ENCODE data around the gene ELOVL7. TPM values are rescaled to one million over a fixed set of nuclear protein-coding genes. Genes with fewer than 3 reads are reported as not detected.

Gene ELOVL7
- total and polyA plus RNA-seq, 4 donors, result 2.9 to 5.9 (median 4.3) TPM

GRCh38 chr5:60710362-60710761, 133.7 kb downstream of the ELOVL7 start:
- no peaks in the 10 kb centered on the region for H3K36me3 ChIP-seq (ENCODE audit: control insufficient read depth in 4 of 4, insufficient read depth in 4 of 4, low read length in 4 of 4)
- H3K4me1 ChIP-seq (ENCODE audit: control insufficient read depth in 5 of 5, insufficient read depth in 5 of 5, low read length in 5 of 5), result no peaks in the 10 kb centered on the region
- 58 to 72% methylated on average over 3 of the region's 3 CpGs for WGBS, 2 donors
- no peak for DNase-seq
- no peaks in the 10 kb centered on the region for H3K9me3 ChIP-seq (ENCODE audit: control insufficient read depth in 4 of 4, insufficient read depth in 3 of 4, low read length in 3 of 4)
- ATAC-seq (ENCODE audit: insufficient read depth, low FRiP score), result no peak
- H3K27me3 ChIP-seq (ENCODE audit: control insufficient read depth in 3 of 3, insufficient read depth in 3 of 3, low read length in 2 of 3), result no peaks in the 10 kb centered on the region
- H3K9ac ChIP-seq (ENCODE audit: insufficient read depth in 1 of 2, low read length in 2 of 2), result no peak overlapping the region
- no peak overlapping the region for H3K27ac ChIP-seq (ENCODE audit: low read depth in 1 of 2, low read length in 1 of 2)
- H3K4me3 ChIP-seq, result no peak overlapping the region
- TF ChIP-seq, protein P1, sequence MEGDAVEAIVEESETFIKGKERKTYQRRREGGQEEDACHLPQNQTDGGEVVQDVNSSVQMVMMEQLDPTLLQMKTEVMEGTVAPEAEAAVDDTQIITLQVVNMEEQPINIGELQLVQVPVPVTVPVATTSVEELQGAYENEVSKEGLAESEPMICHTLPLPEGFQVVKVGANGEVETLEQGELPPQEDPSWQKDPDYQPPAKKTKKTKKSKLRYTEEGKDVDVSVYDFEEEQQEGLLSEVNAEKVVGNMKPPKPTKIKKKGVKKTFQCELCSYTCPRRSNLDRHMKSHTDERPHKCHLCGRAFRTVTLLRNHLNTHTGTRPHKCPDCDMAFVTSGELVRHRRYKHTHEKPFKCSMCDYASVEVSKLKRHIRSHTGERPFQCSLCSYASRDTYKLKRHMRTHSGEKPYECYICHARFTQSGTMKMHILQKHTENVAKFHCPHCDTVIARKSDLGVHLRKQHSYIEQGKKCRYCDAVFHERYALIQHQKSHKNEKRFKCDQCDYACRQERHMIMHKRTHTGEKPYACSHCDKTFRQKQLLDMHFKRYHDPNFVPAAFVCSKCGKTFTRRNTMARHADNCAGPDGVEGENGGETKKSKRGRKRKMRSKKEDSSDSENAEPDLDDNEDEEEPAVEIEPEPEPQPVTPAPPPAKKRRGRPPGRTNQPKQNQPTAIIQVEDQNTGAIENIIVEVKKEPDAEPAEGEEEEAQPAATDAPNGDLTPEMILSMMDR (IDR thresholded peaks at IDR 0.05; ENCODE audit: control extremely low read depth, extremely low read depth), result no peak

DNA sequence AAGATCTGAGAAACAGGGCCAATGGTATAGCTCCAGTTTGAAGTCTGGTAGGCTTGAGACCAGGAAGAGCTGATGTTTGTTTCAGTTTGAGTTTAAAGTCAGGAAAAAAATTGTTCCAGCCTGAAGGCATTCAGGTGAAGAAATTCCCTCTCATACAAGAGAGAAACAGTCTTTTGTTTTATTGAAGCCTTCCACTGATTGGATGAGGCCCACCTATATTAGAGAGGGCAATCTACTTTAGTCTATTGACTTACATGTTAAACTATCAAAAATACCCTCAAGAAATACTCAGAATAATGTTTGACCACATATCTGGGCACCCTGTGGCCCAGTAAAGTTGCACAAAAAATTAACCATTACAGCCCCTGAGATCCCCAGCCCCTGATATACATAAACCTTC, 138.9 kb downstream of the ELOVL7 start:
- TF ChIP-seq, protein P1 (IDR thresholded peaks at IDR 0.05; ENCODE audit: control extremely low read depth, extremely low read depth), result no peak
- peaks cover 0 to 12% (median 0%) of the 10 kb centered on the region in 5 donors for H3K4me1 ChIP-seq (ENCODE audit: control insufficient read depth in 5 of 5, insufficient read depth in 5 of 5, low read length in 5 of 5)
- H3K27ac ChIP-seq (ENCODE audit: low read depth in 1 of 2, low read length in 1 of 2), result no peak overlapping the region
- H3K4me3 ChIP-seq, result no peak overlapping the region
- no peaks in the 10 kb centered on the region for H3K36me3 ChIP-seq (ENCODE audit: control insufficient read depth in 4 of 4, insufficient read depth in 4 of 4, low read length in 4 of 4)
- DNase-seq (no peak), ATAC-seq (ENCODE audit: insufficient read depth, low FRiP score) (no peak)
- no peaks in the 10 kb centered on the region for H3K9me3 ChIP-seq (ENCODE audit: control insufficient read depth in 4 of 4, insufficient read depth in 3 of 4, low read length in 3 of 4)
- no peaks in the 10 kb centered on the region for H3K27me3 ChIP-seq (ENCODE audit: control insufficient read depth in 3 of 3, insufficient read depth in 3 of 3, low read length in 2 of 3)
- no peak overlapping the region for H3K9ac ChIP-seq (ENCODE audit: insufficient read depth in 1 of 2, low read length in 2 of 2)

GRCh38 chr5:60703944-60704343, 140.1 kb downstream of the ELOVL7 start:
- Histone ChIP-seq H3K27ac (ENCODE audit: low read depth in 1 of 2, low read length in 1 of 2) (no peak overlapping the region), H3K36me3 (ENCODE audit: control insufficient read depth in 4 of 4, insufficient read depth in 4 of 4, low read length in 4 of 4) (no peaks in the 10 kb centered on the region), H3K27me3 (ENCODE audit: control insufficient read depth in 3 of 3, insufficient read depth in 3 of 3, low read length in 2 of 3) (no peaks in the 10 kb centered on the region), H3K4me1 (ENCODE audit: control insufficient read depth in 5 of 5, insufficient read depth in 5 of 5, low read length in 5 of 5) (peaks cover 0 to 14% (median 0%) of the 10 kb centered on the region in 5 donors), H3K9ac (ENCODE audit: insufficient read depth in 1 of 2, low read length in 2 of 2) (no peak overlapping the region), H3K9me3 (ENCODE audit: control insufficient read depth in 4 of 4, insufficient read depth in 3 of 4, low read length in 3 of 4) (no peaks in the 10 kb centered on the region), H3K4me3 (no peak overlapping the region)
- TF ChIP-seq, protein P1 (IDR thresholded peaks at IDR 0.05; ENCODE audit: control extremely low read depth, extremely low read depth), result no peak
- DNase-seq (no peak), ATAC-seq (ENCODE audit: insufficient read depth, low FRiP score) (no peak)
- 89 to 96% methylated on average over 2 of the region's 2 CpGs for WGBS, 2 donors

Other genes with a start within 250 kb of the ELOVL7 start
- 1 to 10 TPM in 1 of 2 donors, under 1 TPM in 1; 0.71 to 3.1 TPM for gene DEPDC1B, start 144.1 kb downstream of the ELOVL7 start, total RNA-seq
- under 1 TPM; 0.55 to 0.69 TPM for gene DEPDC1B, start 144.1 kb downstream of the ELOVL7 start, polyA plus RNA-seq
- gene ERCC8, start 100.8 kb upstream of the ELOVL7 start, total RNA-seq, result 10 to 100 TPM; 10.5 to 11.3 TPM
- gene ERCC8, start 100.8 kb upstream of the ELOVL7 start, polyA plus RNA-seq, result 1 to 10 TPM; 4.6 to 5.5 TPM
- 10 to 100 TPM; 12.2 to 23.2 TPM for gene NDUFAF2, start 100.9 kb upstream of the ELOVL7 start, total RNA-seq
- 10 to 100 TPM; 36.4 to 68.8 TPM for gene NDUFAF2, start 100.9 kb upstream of the ELOVL7 start, polyA plus RNA-seq

Data from lung (tissue), 12 donors.